ENCODE results near the gene RUNX2. TPM values are rescaled to one million over a fixed set of nuclear protein-coding genes. Genes with fewer than 3 reads are reported as not detected.

The RUNX2 gene
- total RNA-seq, 4 donors from 2014 or later = 1.00 to 8.1 (median 3.6) TPM

DNA sequence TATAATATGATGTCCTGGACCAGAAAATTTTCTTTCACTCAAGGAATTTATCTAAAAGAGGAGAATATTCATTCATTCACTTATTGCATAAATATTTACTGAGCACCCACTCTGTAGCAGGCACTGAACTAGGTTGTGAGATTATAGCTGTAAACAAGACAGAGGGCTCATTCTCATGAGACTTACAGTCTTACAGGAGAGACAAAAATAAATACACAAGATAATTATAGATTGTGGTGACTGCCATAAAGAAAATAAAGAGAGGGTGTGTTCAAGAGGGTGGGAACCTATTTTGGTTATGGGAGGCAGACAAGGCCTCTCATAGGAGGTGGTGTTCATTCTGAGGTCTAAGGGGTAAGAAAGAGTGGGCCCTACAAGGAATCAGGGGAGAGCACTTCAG is 159.5 kb downstream of the RUNX2 start:
- no peak for DNase-seq
- no peak for TF ChIP-seq EP300 (IDR thresholded peaks at IDR 0.05; ENCODE audit: low read depth)
- TF ChIP-seq, protein P1, sequence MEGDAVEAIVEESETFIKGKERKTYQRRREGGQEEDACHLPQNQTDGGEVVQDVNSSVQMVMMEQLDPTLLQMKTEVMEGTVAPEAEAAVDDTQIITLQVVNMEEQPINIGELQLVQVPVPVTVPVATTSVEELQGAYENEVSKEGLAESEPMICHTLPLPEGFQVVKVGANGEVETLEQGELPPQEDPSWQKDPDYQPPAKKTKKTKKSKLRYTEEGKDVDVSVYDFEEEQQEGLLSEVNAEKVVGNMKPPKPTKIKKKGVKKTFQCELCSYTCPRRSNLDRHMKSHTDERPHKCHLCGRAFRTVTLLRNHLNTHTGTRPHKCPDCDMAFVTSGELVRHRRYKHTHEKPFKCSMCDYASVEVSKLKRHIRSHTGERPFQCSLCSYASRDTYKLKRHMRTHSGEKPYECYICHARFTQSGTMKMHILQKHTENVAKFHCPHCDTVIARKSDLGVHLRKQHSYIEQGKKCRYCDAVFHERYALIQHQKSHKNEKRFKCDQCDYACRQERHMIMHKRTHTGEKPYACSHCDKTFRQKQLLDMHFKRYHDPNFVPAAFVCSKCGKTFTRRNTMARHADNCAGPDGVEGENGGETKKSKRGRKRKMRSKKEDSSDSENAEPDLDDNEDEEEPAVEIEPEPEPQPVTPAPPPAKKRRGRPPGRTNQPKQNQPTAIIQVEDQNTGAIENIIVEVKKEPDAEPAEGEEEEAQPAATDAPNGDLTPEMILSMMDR (IDR thresholded peaks at IDR 0.05) = no peak
- no peak for TF ChIP-seq POLR2AphosphoS5 (IDR thresholded peaks at IDR 0.05)
- TF ChIP-seq POLR2A (IDR thresholded peaks at IDR 0.05) = no peak

GRCh38 chr6:45488269-45488668 is 160.1 kb downstream of the RUNX2 start:
- Histone ChIP-seq H3K4me1 (peaks cover 0 to 5% (median 0%) of the 10 kb centered on the region in 4 donors), H3K9me3 (no peaks in the 10 kb centered on the region), H3K4me3 (no peak overlapping the region), H3K27me3 (no peaks in the 10 kb centered on the region), H3K36me3 (no peaks in the 10 kb centered on the region), H3K27ac (no peak overlapping the region)
- TF ChIP-seq POLR2AphosphoS5 (IDR thresholded peaks at IDR 0.05) (no peak), EP300 (IDR thresholded peaks at IDR 0.05; ENCODE audit: low read depth) (no peak), POLR2A (IDR thresholded peaks at IDR 0.05) (no peak)
- TF ChIP-seq, protein P1 (IDR thresholded peaks at IDR 0.05) = no peak
- intact Hi-C loops (cut with DNase I; ENCODE audit: low total_unique reads) = no loop called here
- no peak for DNase-seq
- in situ Hi-C loops (cut with MboI; ENCODE audit: low pct_ligation_motif_present in 1 of 4, low pct_unique_long_range_greater_than_20kb in 1 of 4, low sequenced_read_pairs in 3 of 4) = no loop called here

More for the DNA sequence above, 159.5 kb downstream of the RUNX2 start:
- no peak overlapping the region for H3K4me3 ChIP-seq
- H3K9me3 ChIP-seq = no peaks in the 10 kb centered on the region
- peaks cover 0 to 5% (median 0%) of the 10 kb centered on the region in 4 donors for H3K4me1 ChIP-seq
- no peak overlapping the region for H3K27ac ChIP-seq
- intact Hi-C loops (cut with DNase I; ENCODE audit: low total_unique reads) = no loop called here
- H3K27me3 ChIP-seq = no peaks in the 10 kb centered on the region
- in situ Hi-C loops (cut with MboI; ENCODE audit: low pct_ligation_motif_present in 1 of 4, low pct_unique_long_range_greater_than_20kb in 1 of 4, low sequenced_read_pairs in 3 of 4) = no loop called here
- no peaks in the 10 kb centered on the region for H3K36me3 ChIP-seq

DNA sequence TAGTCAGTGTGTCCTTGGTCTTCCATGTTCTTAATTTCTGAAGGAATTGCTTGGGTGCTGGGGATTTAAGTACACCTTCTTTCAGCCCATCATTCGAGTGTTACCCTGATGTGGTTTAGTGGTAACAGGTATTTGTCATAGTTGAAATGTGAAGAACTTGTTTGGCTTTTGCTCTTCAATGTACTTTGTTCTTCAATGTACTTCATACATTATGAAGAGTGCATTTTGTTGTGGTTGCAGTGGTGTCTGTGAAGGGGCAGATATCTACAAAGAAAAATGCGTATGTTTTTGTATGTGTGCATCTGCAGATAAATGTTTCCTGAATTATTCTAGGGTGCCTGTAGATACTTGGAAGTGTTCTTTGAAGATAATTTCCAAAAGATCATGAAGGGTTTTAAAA is 160.8 kb downstream of the RUNX2 start:
- no peaks in the 10 kb centered on the region for H3K27me3 ChIP-seq
- H3K4me1 ChIP-seq = peaks cover 0 to 5% (median 0%) of the 10 kb centered on the region in 4 donors
- WGBS, 2 donors (ENCODE audit: low coverage in 1 of 2) = 62 to 82% methylated on average over 2 of the region's 2 CpGs
- TF ChIP-seq POLR2A (IDR thresholded peaks at IDR 0.05) (no peak), EP300 (IDR thresholded peaks at IDR 0.05; ENCODE audit: low read depth) (no peak), POLR2AphosphoS5 (IDR thresholded peaks at IDR 0.05) (no peak)
- TF ChIP-seq, protein P1 (IDR thresholded peaks at IDR 0.05) = no peak
- H3K4me3 ChIP-seq = no peak overlapping the region
- DNase-seq = no peak
- no peaks in the 10 kb centered on the region for H3K9me3 ChIP-seq
- no peak overlapping the region for H3K27ac ChIP-seq
- in situ Hi-C loops (cut with MboI; ENCODE audit: low pct_ligation_motif_present in 1 of 4, low pct_unique_long_range_greater_than_20kb in 1 of 4, low sequenced_read_pairs in 3 of 4) (no loop called here), intact Hi-C loops (cut with DNase I; ENCODE audit: low total_unique reads) (no loop called here)
- H3K36me3 ChIP-seq = no peaks in the 10 kb centered on the region

- in situ Hi-C loops (cut with MboI; ENCODE audit: low pct_ligation_motif_present in 1 of 4, low pct_unique_long_range_greater_than_20kb in 1 of 4, low sequenced_read_pairs in 3 of 4) = no loop called here
These were observed 163.1 kb downstream of the RUNX2 start for GRCh38 chr6:45491048-45491735.

More at GRCh38 chr6:45491048-45491735, 163.1 kb downstream of the RUNX2 start:
- H3K9me3 ChIP-seq = no peaks in the 10 kb centered on the region
- no peak overlapping the region for H3K27ac ChIP-seq
- DNase-seq = no peak
- no peaks in the 10 kb centered on the region for H3K36me3 ChIP-seq
- intact Hi-C loops (cut with DNase I; ENCODE audit: low total_unique reads) = no loop called here
- peaks cover 0 to 9% (median 0%) of the 10 kb centered on the region in 4 donors for H3K4me1 ChIP-seq
- no peak overlapping the region for H3K4me3 ChIP-seq
- WGBS, 2 donors (ENCODE audit: low coverage in 1 of 2) = 70 to 74% methylated on average over 5 of the region's 5 CpGs
- TF ChIP-seq EP300 (IDR thresholded peaks at IDR 0.05; ENCODE audit: low read depth) = no peak
- TF ChIP-seq, protein P1 (IDR thresholded peaks at IDR 0.05) = no peak
- no peak for TF ChIP-seq POLR2A (IDR thresholded peaks at IDR 0.05)
- TF ChIP-seq POLR2AphosphoS5 (IDR thresholded peaks at IDR 0.05) = no peak
- no peaks in the 10 kb centered on the region for H3K27me3 ChIP-seq
